HG02759 (cell line): ENCODE results near the gene OR51A4.
"Not testable (repeated sequence)": the region's sequence is repeated elsewhere in the genome, so short reads cannot be mapped to it uniquely, and the experiment has no call there.

Source experiments
- ATAC-seq: cut with Tn5 transposase; IDR thresholded peaks from one replicate; pipeline ENCODE4 v1.9.1; 2021; ENCODE audit warnings: mild to moderate bottlenecking, moderate library complexity; ENCODE audit not compliant: unreplicated experiment

OR51A4 gene

GRCh38 chr11:4947505-4947904, at the start of gene OR51A4:
Gene OR51A4 (minus strand): TSS chr11:4947605. CDS start chr11:4947100, 505 bp downstream.
- ATAC-seq: no peak

GRCh38 chr11:4994551-4994950, 47.1 kb upstream of the OR51A4 start, which contains the start of gene OR51L1:
Gene OR51L1 (plus strand): TSS chr11:4994851. CDS start chr11:4998983, 4,132 bp downstream.
- no peak for ATAC-seq

- no peak for ATAC-seq
Observed at GRCh38 chr11:4991060-4991459, 43.7 kb upstream of the OR51A4 start.

GRCh38 chr11:4983841-4984240, 36.4 kb upstream of the OR51A4 start:
- no peak for ATAC-seq

GRCh38 chr11:4982678-4983077, 35.3 kb upstream of the OR51A4 start:
- no peak for ATAC-seq

GRCh38 chr11:4979036-4979435, 31.6 kb upstream of the OR51A4 start:
- no peak for ATAC-seq

GRCh38 chr11:4975436-4975835, 28.0 kb upstream of the OR51A4 start:
- ATAC-seq: no peak

- ATAC-seq: no peak
Observed at GRCh38 chr11:4962816-4963215, 15.4 kb upstream of the OR51A4 start.

GRCh38 chr11:4960877-4961276, 13.5 kb upstream of the OR51A4 start:
- ATAC-seq: no peak

- ATAC-seq: no peak
Observed at GRCh38 chr11:4957396-4957795, 10.0 kb upstream of the OR51A4 start.

GRCh38 chr11:4955613-4956012, 8.2 kb upstream of the OR51A4 start, which contains the start of gene OR51A2:
Gene OR51A2 (minus strand): TSS chr11:4955713. CDS start chr11:4955713, 0 bp downstream.
- not testable (repeated sequence) for ATAC-seq

GRCh38 chr11:4936745-4937144, 10.7 kb downstream of the OR51A4 start:
- no peak for ATAC-seq

GRCh38 chr11:4932751-4933150, 14.7 kb downstream of the OR51A4 start:
- ATAC-seq: no peak

- no peak for ATAC-seq
Observed at GRCh38 chr11:4926608-4927007, 20.8 kb downstream of the OR51A4 start.

- ATAC-seq: no peak
Observed at GRCh38 chr11:4924239-4924638, 23.2 kb downstream of the OR51A4 start, which contains the start of gene OR51G1. Gene OR51G1 (minus strand): TSS chr11:4924339. CDS start chr11:4924339, 0 bp downstream.

GRCh38 chr11:4922304-4922703, 25.1 kb downstream of the OR51A4 start:
- ATAC-seq: no peak

GRCh38 chr11:4921796-4922195, 25.6 kb downstream of the OR51A4 start:
- no peak for ATAC-seq

- no peak for ATAC-seq
Observed at GRCh38 chr11:4919250-4919649, 28.2 kb downstream of the OR51A4 start, which contains the start of gene OR51G2. Gene OR51G2 (minus strand): TSS chr11:4919350. CDS start chr11:4915663, 3,687 bp downstream.

GRCh38 chr11:4916581-4916980, 30.8 kb downstream of the OR51A4 start:
- ATAC-seq: no peak

- no peak for ATAC-seq
Observed at GRCh38 chr11:4903484-4903883, 43.9 kb downstream of the OR51A4 start, which contains the start of gene OR51A7. Gene OR51A7 (plus strand): TSS chr11:4903783. CDS start chr11:4907370, 3,587 bp downstream.
